Uterus (tissue), 4 donors: ENCODE results near the gene BTNL3. TPM values are rescaled to one million over a fixed set of nuclear protein-coding genes. Genes with fewer than 3 reads are reported as not detected.
A peak's percentile ranks its signal among the peaks of the same experiment; 100 is the strongest.

Experiments
- DNase-seq, 2 donors: peaks; one replicate each; pipeline ENCODE4 v3.0.0-alpha.2; 2019 to 2020
- H3K27ac ChIP-seq, 2 donors: fragments of 200-600 bp; sonication (generic); 1 replicate in 1 of 2; 2 replicates in 1 of 2; pipeline ENCODE4 v1.5.1; 2016 to 2018
- H3K27me3 ChIP-seq, 2 donors: fragments of 200-600 bp; sonication (generic); one replicate each; pipeline ENCODE4 v1.5.1; 2018 to 2019; ENCODE audit warnings: control low read depth in 1 of 2
- H3K36me3 ChIP-seq, 2 donors: fragments of 200-600 bp; sonication (generic); one replicate each; pipeline ENCODE4 v1.5.1; 2019; ENCODE audit warnings: control low read depth in 1 of 2
- H3K4me1 ChIP-seq, 2 donors: fragments of 200-600 bp; sonication (generic); one replicate each; pipeline ENCODE4 v1.5.1; 2018 to 2019; ENCODE audit warnings: control low read depth in 1 of 2
- H3K4me3 ChIP-seq, 2 donors: fragments of 200-600 bp; sonication (generic); 1 replicate in 1 of 2; 2 replicates in 1 of 2; pipeline ENCODE4 v1.5.1; 2018 to 2019; ENCODE audit warnings: mild to moderate bottlenecking in 1 of 2
- H3K9me3 ChIP-seq, 2 donors: fragments of 200-600 bp; sonication (generic); one replicate each; pipeline ENCODE4 v1.5.1; 2019; ENCODE audit warnings: control low read depth in 1 of 2
- CTCF ChIP-seq, 4 experiments: fragments of 200-600 bp in 2 of 4; fragments of 450-650 bp in 2 of 4; sonication (generic) in 2 of 4; IDR thresholded peaks; one replicate each; pipeline ENCODE4 v1.5.1; 2016 to 2019; ENCODE audit warnings: antibody characterized with exemption in 4 of 4, mild to moderate bottlenecking in 2 of 4, moderate library complexity in 1 of 4
- POLR2A ChIP-seq, 2 donors: fragments of 450-650 bp; IDR thresholded peaks; one replicate each; pipeline ENCODE4 v1.6.1; 2016; ENCODE audit warnings: antibody characterized with exemption in 2 of 2, mild to moderate bottlenecking in 1 of 2, moderate library complexity in 1 of 2
- intact Hi-C: fragments of 100-400 bp; cut with DNase I; formaldehyde crosslinking; loops from one replicate; pipeline ENCODE4 v1.15.1; 2023; ENCODE audit warnings: low total_unique reads
- total RNA-seq, 4 donors: library from RNA; depleted of rRNA in 3 of 4; stranded (reverse); fragments of >200 nt in 3 of 4; gene quantifications; one replicate each; pipeline versions ENCODE4 v1.1.0 to v1.2.4, GENCODE V29; 2014 to 2023
- donor health status: DM: yes; HTN: yes; CAD: no.

BTNL3 gene
- total RNA-seq, 4 donors from 2014 or later = not detected

- no peaks in the 10 kb centered on the region for H3K4me1 ChIP-seq
- H3K27ac ChIP-seq = no peak overlapping the region
- H3K27me3 ChIP-seq = no peaks in the 10 kb centered on the region
- no peaks in the 10 kb centered on the region for H3K9me3 ChIP-seq
- DNase-seq = peak in 1 of 2 donors; percentile 26
- TF ChIP-seq POLR2A (IDR thresholded peaks at IDR 0.05) (no peak), CTCF (IDR thresholded peaks at IDR 0.05) (no peak)
- H3K36me3 ChIP-seq = no peaks in the 10 kb centered on the region
- no peak overlapping the region for H3K4me3 ChIP-seq
- intact Hi-C loops = no loop called here
Measured at GRCh38 chr5:181035991-181036815, 47.6 kb downstream of the BTNL3 start.

DNA sequence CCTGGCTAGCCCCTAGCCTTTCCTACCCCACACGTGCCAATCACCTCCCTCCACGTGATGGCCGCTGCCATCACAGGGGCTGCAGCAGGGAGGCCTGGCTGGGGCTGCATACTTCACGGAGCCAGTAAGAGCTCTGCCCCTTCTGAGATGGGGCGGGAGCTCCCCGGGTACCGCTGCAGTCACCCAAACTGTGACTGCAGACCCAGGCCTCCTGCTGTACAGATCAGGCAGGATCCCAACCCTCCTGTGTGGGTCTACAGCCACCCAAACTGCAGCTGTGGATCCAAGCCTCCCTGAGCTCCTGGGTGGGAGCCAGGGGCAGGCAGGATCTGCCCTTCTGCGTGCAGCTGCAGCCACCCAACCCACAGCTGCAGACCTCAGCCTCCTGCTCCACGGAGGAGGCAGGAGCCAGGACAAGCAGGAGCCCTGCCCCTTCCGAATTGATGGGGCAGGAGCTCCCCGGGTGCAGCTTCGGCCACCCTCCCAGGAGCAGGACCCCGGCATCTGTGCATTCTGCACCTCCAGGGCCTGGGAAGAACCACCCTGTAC lies 48.2 kb downstream of the BTNL3 start:
- no peak for DNase-seq
- Histone ChIP-seq H3K27me3 (no peaks in the 10 kb centered on the region), H3K27ac (no peak overlapping the region), H3K4me1 (no peaks in the 10 kb centered on the region), H3K9me3 (no peaks in the 10 kb centered on the region), H3K36me3 (no peaks in the 10 kb centered on the region), H3K4me3 (no peak overlapping the region)
- TF ChIP-seq CTCF (IDR thresholded peaks at IDR 0.05) = no peak
- no peak for TF ChIP-seq POLR2A (IDR thresholded peaks at IDR 0.05)
- intact Hi-C loops = no loop called here

GRCh38 chr5:181037365-181037861 lies 48.8 kb downstream of the BTNL3 start:
- Histone ChIP-seq H3K27ac (no peak overlapping the region), H3K36me3 (no peaks in the 10 kb centered on the region), H3K4me1 (no peaks in the 10 kb centered on the region), H3K9me3 (no peaks in the 10 kb centered on the region), H3K4me3 (no peak overlapping the region), H3K27me3 (no peaks in the 10 kb centered on the region)
- intact Hi-C loops = no loop called here
- no peak for TF ChIP-seq POLR2A (IDR thresholded peaks at IDR 0.05)
- no peak for TF ChIP-seq CTCF (IDR thresholded peaks at IDR 0.05)
- DNase-seq = no peak

- Histone ChIP-seq H3K9me3 (no peaks in the 10 kb centered on the region), H3K4me1 (no peaks in the 10 kb centered on the region), H3K4me3 (no peak overlapping the region), H3K36me3 (no peaks in the 10 kb centered on the region), H3K27me3 (no peaks in the 10 kb centered on the region), H3K27ac (no peak overlapping the region)
- no peak for TF ChIP-seq CTCF (IDR thresholded peaks at IDR 0.05)
- intact Hi-C loops = no loop called here
- DNase-seq = no peak
Measured at GRCh38 chr5:181039471-181039870, 50.8 kb downstream of the BTNL3 start.

DNA sequence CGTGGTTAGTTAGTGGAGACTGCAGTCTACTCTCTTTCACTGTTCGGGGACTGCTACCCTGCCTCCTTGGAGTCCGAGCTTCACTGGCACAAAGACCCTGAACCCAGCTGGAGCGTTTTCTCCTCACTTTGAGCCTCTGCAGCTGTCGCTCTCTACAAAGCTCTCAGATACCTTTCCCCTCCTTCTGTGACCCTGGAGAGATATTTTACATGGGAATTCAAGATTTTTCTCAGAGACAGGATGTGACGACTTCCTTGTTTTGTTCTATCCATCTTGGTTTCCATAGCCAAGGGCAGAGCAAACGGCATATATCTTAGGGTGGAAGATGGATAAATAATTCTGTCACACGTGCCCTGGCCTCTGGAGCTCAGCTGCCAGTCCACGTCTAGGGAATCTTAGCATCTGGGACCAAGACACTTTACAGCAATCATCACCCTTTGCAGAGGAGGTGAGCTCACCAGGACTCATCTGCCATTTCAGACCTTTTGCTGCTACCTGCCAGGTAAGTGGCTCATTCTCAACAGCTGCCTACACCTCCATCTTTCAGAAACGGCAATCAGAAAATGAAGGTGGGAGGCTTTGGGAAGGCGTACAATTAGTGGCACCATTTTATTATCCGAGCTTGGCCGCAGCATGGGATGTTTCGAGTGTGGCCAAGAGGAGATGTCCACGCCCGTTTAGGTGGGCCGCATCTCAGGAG lies 51.4 kb downstream of the BTNL3 start, which contains the start of gene BTNL9:
TSS of gene BTNL9 (plus strand) at position 336 of the 700 bp plus-strand sequence. CDS start 5,224 bp downstream, outside the sequence.
- H3K36me3 ChIP-seq = no peaks in the 10 kb centered on the region
- no peaks in the 10 kb centered on the region for H3K4me1 ChIP-seq
- no peaks in the 10 kb centered on the region for H3K9me3 ChIP-seq
- DNase-seq = no peak
- intact Hi-C loops = no loop called here
- H3K27ac ChIP-seq = peak within 1 kb of the TSS in 1 of 2 donors; percentile 24
- H3K4me3 ChIP-seq = no peak within 1 kb of the TSS
- no peaks in the 10 kb centered on the region for H3K27me3 ChIP-seq
- no peak for TF ChIP-seq POLR2A (IDR thresholded peaks at IDR 0.05)
